KOPT-K1 (cell line): Measurements from ENCODE around the gene FAT1.
"Not testable (repeated sequence)": the region's sequence is repeated elsewhere in the genome, so short reads cannot be mapped to it uniquely, and the experiment has no call there.

Source experiments
- H3K27ac ChIP-seq: fragments of 200-600 bp; sonication (generic); 2 replicates; pipeline ENCODE4 v1.5.1; 2016; ENCODE audit warnings: antibody characterized with exemption, mild to moderate bottlenecking, low read depth, low read length; ENCODE audit not compliant: poor library complexity, severe bottlenecking
- H3K36me3 ChIP-seq: fragments of 200-600 bp; sonication (generic); 2 replicates; pipeline ENCODE4 v1.5.1; 2017; ENCODE audit warnings: antibody characterized with exemption, mild to moderate bottlenecking, low read length, moderate library complexity; ENCODE audit not compliant: insufficient read depth
- H3K9me3 ChIP-seq: fragments of 200-600 bp; sonication (generic); 2 replicates; pipeline ENCODE4 v1.5.1; 2017; ENCODE audit warnings: antibody characterized with exemption, low read length, mild to moderate bottlenecking; ENCODE audit not compliant: insufficient read depth, poor library complexity, severe bottlenecking

The FAT1 gene

DNA sequence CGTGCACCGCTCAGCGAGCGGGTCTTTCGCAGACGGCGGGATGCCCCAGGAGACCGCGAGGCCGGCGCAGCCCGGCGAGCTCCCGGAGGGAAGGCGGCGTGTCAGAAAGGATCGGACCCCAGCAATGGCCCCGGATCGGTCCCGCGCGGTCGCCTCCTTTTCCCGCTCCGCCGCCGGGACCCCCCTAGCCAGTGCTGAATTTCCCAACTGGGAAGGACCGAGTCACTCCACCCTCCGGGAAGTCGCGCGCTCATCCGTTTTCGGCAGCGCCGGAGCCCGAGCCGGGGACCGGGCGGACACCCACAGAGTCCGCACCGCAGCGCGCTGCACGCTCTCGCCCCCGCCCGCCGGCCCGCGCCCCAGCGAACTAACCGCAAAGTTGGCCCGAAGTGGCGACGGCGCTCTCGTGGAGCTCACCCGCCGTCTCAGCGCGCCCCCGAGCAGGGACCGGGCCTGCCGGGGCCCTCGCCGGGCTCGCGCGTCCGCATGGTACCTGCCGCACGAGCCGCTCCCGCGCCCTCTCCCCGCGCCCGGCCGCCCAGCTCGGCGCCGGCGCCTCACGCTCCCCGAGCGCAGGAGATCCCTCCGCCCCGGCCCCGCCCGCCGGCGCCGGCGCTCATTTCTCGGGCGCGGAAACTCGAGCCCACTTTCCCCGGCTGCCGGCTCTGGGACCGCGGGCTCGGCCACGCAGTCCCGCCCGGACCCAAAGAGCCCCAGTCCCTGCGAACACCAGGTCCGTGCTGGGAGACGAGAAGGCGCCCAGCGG is at the start of gene FAT1:
Gene FAT1, minus strand, starts transcription at position 565 of the 766 bp plus-strand sequence. CDS start 14,029 bp downstream, outside the sequence.
- Histone ChIP-seq H3K9me3 (peaks cover 24% of the 10 kb centered on the region), H3K36me3 (no peaks in the 10 kb centered on the region; the same call in none of the 2 replicates), H3K27ac (peak within 1 kb of the TSS; percentile 78)

DNA sequence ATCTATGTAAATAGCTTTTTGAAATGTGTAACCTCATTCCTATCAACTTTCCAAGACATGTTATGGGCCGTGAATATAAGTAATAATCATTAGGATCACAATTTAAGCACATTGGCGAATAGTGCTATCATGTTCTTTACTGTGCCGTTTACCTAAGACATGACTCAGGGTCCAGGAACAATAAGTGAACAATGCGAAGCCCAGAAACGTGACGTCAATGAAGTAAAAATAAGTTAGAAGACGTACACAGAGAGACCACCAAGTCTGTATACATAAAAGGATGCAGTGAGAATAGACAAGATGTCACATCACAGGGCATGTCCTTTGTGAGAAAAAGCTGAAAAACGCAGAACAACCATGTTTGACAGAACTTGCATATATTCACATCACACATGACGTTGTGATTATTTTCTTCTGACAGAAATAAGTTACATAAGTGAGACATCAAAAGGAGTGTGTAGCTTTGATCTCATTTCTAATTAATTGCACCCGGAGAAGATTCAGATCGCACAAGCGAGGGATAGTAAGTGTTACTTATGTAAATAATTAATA is 49.4 kb upstream of the FAT1 start:
- Histone ChIP-seq H3K36me3 (no peaks in the 10 kb centered on the region), H3K27ac (no peak overlapping the region), H3K9me3 (no peaks in the 10 kb centered on the region)

DNA sequence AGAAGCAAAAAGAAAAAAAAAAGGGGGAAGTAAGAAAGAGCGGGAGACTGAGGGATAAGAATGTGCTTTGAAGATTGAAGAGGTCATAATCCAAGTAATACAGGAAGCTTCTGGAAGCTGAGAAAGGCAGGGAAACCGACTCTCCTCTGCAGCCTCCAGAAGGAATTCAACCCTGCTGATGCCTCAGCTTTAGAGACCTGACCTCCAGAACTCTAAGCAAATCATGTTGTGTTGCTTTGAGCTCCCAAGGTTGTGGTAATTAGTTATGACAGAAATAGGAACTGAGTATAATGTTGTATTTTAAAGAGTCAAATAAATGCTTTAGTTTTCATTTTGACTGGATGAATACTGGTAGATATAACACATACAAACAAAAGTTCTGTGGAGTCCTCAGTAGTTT is 48.0 kb upstream of the FAT1 start:
- Histone ChIP-seq H3K27ac (no peak overlapping the region), H3K36me3 (no peaks in the 10 kb centered on the region)

DNA sequence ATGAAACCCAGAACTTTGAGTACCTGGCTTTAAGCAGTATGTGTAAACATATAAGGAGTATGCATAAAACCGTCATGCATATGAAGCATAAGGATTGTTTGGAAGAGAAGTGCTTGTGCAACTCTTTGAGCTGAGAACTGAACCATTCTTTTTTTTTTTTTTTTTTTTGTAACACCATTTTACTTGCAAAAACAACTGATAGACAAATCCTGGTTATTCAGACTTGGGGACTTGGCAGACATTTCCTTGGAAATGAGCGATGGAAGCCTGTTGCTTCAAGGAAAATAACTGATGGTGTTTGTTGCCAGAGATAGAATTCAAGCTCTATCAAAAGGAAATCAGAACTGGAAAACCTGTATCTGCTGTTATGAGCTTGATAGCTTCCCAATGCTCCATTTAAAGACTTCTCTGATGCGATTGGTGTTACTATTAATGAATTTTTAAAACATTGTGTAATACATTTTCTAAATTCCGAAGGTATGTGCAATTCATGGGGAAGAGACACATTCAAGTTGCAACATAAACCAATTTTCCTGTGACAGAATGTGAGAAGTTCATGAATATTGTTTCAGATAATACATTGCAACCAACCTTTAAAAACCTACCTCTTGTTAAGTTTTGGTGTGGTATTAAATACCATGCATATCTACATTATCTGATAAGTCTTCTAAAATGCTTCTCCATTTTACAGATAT is 47.0 kb upstream of the FAT1 start:
- Histone ChIP-seq H3K9me3 (no peaks in the 10 kb centered on the region), H3K27ac (no peak overlapping the region), H3K36me3 (no peaks in the 10 kb centered on the region)

More for the DNA sequence above, 48.0 kb upstream of the FAT1 start:
- H3K9me3 ChIP-seq = no peaks in the 10 kb centered on the region

DNA sequence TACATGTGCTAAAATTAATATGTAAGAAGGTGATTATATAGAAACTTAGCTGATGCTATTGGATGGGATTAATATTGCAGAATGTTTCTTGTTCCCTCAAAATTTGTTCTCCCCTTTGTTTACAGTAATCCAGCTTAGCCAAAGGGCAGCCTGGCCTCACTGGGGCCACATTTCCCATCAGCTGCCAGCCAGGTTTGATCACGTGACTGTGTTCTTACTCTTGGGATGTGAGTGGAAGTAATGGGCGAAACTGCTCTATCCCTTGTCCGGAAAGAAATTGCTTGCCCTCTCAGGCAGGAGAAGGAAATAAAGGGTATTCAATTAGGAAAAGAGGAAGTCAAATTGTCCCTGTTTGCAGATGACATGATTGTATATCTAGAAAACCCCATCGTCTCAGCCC is 44.1 kb upstream of the FAT1 start:
- H3K27ac ChIP-seq = no peak overlapping the region

DNA sequence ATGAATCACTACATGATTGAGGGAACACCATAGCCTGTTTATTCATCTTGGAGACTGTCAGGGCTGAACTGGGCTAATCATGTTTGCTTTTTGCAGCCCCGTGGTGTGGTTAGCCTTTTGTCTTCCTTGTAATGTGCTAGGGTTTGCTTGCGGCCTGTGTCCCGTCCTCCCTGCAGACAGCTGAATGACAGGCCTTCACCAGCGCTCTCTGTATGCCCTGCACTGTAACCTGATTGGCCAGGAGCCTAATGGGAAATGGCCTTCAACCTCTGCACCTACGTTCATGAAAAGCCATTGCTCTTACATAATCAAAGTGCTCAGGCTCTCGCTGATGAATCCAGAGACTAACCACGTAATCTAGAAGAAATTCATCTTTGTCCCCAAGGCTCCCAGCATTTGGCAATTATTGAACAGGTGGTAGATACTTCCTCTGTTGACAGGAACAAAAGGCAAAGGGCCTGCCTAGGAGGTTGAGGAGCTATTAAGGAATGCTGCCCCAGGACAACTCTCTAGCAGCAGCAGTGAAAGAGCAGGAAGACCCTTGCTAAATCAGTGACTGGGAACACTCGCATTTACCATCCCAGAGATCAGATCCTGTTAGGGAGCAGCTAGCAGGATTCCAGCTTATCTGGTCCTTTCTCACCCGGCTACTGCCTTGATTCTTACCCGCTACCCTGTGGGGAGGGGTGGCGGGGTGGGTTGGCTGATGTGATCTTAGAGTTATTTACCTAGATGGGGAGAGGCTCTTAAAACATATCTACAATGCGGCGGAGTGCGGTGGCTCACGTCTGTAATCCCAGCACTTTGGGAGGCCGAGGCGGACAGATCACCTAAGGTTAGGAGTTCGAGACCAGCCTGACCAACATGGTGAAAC is 42.3 kb upstream of the FAT1 start:
- Histone ChIP-seq H3K9me3 (no peaks in the 10 kb centered on the region), H3K36me3 (no peaks in the 10 kb centered on the region), H3K27ac (no peak overlapping the region)

More for the DNA sequence above, 44.1 kb upstream of the FAT1 start:
- Histone ChIP-seq H3K9me3 (no peaks in the 10 kb centered on the region), H3K36me3 (no peaks in the 10 kb centered on the region)

DNA sequence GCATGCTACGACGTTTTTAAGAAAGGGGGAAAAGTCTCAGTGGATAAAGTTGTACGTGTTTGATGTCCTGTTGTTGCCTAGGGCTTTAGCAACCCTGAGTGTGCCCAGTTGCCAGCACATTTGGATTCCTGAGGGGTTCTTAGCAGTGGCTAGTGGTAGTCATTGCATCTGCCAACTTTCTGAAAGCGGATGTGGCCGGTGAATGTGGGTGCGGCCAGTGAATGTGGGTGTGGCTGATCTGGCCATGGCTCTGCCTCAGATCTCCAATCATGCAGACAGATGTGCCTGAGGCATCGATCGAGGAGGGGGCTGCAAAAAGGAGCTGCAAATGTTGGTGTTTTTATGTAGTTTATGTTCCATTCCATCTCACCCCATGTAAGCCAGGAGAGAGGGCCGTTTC is 41.5 kb upstream of the FAT1 start:
- Histone ChIP-seq H3K9me3 (no peaks in the 10 kb centered on the region), H3K27ac (no peak overlapping the region), H3K36me3 (no peaks in the 10 kb centered on the region)

DNA sequence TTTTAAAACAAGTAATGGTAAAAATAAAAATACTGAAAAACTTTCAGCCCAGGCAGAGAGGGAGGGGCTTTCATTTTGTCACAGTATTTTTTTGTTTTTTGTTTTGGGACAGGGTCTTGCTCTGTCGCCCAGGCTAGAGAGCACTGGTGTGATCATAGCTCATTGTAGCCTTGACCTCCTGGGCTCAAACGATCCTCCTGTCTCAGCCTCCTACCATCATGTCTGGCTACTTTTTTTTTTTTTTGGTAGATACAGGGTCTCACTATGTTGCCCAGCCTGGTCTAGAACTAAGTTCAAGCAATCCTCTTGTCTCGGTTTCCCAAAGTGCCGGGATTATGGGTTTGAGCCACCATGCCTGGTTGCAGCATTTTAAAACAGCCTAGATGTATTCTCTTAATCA is 40.8 kb upstream of the FAT1 start:
- Histone ChIP-seq H3K36me3 (no peaks in the 10 kb centered on the region), H3K27ac (no peak overlapping the region), H3K9me3 (no peaks in the 10 kb centered on the region)

GRCh38 chr4:186762865-186763264 is 39.2 kb upstream of the FAT1 start:
- no peak overlapping the region for H3K27ac ChIP-seq
- no peaks in the 10 kb centered on the region for H3K36me3 ChIP-seq
- no peaks in the 10 kb centered on the region for H3K9me3 ChIP-seq

GRCh38 chr4:186762361-186762760 is 38.7 kb upstream of the FAT1 start:
- Histone ChIP-seq H3K9me3 (no peaks in the 10 kb centered on the region), H3K27ac (no peak overlapping the region), H3K36me3 (no peaks in the 10 kb centered on the region)

- not testable (repeated sequence) for H3K9me3 ChIP-seq, H3K36me3 ChIP-seq, H3K27ac ChIP-seq
These were observed 38.3 kb upstream of the FAT1 start for GRCh38 chr4:186761956-186762355.

- H3K36me3 ChIP-seq = no peaks in the 10 kb centered on the region
- H3K9me3 ChIP-seq = no peaks in the 10 kb centered on the region
- H3K27ac ChIP-seq = no peak overlapping the region
These were observed 37.7 kb upstream of the FAT1 start for GRCh38 chr4:186761393-186761792.

GRCh38 chr4:186760576-186760975 is 36.9 kb upstream of the FAT1 start:
- Histone ChIP-seq H3K9me3 (no peaks in the 10 kb centered on the region), H3K36me3 (no peaks in the 10 kb centered on the region), H3K27ac (no peak overlapping the region)

DNA sequence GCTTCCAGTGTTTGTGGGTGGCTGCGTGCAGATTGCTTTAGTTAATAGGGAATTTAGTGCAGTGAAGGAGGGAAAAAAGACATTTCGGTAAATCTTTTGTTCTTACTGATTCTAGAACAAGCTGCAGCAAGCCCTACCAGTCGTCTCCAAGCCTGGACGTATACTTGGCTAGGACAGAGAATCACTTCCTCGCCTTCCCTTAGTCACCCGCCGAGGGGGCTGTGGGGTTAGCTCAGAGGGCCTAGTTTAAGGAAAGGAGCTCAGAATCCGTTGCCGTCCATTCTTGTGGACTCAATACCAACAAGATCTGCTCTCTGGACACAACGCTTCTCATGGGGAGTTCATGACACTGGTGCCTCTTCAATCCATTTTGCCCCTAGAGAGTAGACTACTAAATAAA is 36.3 kb upstream of the FAT1 start:
- Histone ChIP-seq H3K27ac (no peak overlapping the region), H3K36me3 (no peaks in the 10 kb centered on the region), H3K9me3 (no peaks in the 10 kb centered on the region)
